ENCODE measurements around the gene PLBD2.

Gene PLBD2

GRCh38 chr12:113330505-113330904, 27.9 kb upstream of the PLBD2 start:
- Histone ChIP-seq H3K4me2 (ENCODE audit: low read depth, low read length, poor library complexity, severe bottlenecking) (no peak overlapping the region), H4K20me1 (ENCODE audit: insufficient read depth, low read length, poor library complexity, severe bottlenecking) (no peaks in the 10 kb centered on the region), H3K4me1 (ENCODE audit: insufficient read depth, low read length, poor library complexity, severe bottlenecking) (peaks cover 7% of the 10 kb centered on the region), H2AFZ (ENCODE audit: low read length) (no peak overlapping the region), H3K27me3 (ENCODE audit: insufficient read depth, low read length, poor library complexity, severe bottlenecking) (no peaks in the 10 kb centered on the region), H3F3A (ENCODE audit: low read depth) (no peaks in the 10 kb centered on the region), H3K9me3 (ENCODE audit: insufficient read depth, low read depth, low read length) (no peaks in the 10 kb centered on the region), H3K9me2 (replicated peaks; ENCODE audit: low read depth, low read length) (no peaks in the 10 kb centered on the region), H3K79me2 (ENCODE audit: insufficient read depth, low read length) (0 out of 2 replicates have a peak, but pooled peaks cover 4% of the 10 kb centered on the region), H3K9ac (ENCODE audit: low read depth, low read length, poor library complexity, severe bottlenecking) (no peak overlapping the region), H3K36me3 (ENCODE audit: insufficient read depth, low read length) (no peaks in the 10 kb centered on the region), H3K4me3 (ENCODE audit: low read length, poor library complexity, severe bottlenecking) (no peak overlapping the region)
- TF ChIP-seq CTCF (conservative IDR thresholded peaks at IDR 0.05; ENCODE audit: low read length) (no peak), EZH2phosphoT487 (IDR thresholded peaks at IDR 0.05; ENCODE audit: borderline replicate concordance) (no peak)

- H3F3A ChIP-seq (ENCODE audit: low read depth), result no peaks in the 10 kb centered on the region
- H3K9me3 ChIP-seq (ENCODE audit: insufficient read depth, low read depth, low read length), result no peaks in the 10 kb centered on the region
- no peaks in the 10 kb centered on the region for H3K9me2 ChIP-seq (replicated peaks; ENCODE audit: low read depth, low read length)
- H3K36me3 ChIP-seq (ENCODE audit: insufficient read depth, low read length), result no peaks in the 10 kb centered on the region
- TF ChIP-seq CTCF (conservative IDR thresholded peaks at IDR 0.05; ENCODE audit: low read length), result no peak
- TF ChIP-seq EZH2phosphoT487 (IDR thresholded peaks at IDR 0.05; ENCODE audit: borderline replicate concordance), result no peak
- 0 out of 2 replicates have a peak, but pooled peaks cover 4% of the 10 kb centered on the region for H3K79me2 ChIP-seq (ENCODE audit: insufficient read depth, low read length)
- peak overlapping the region; percentile 78 for H3K4me3 ChIP-seq (ENCODE audit: low read length, poor library complexity, severe bottlenecking)
- H4K20me1 ChIP-seq (ENCODE audit: insufficient read depth, low read length, poor library complexity, severe bottlenecking), result no peaks in the 10 kb centered on the region
- no peak overlapping the region for H2AFZ ChIP-seq (ENCODE audit: low read length)
- peak overlapping the region; percentile 63 for H3K9ac ChIP-seq (ENCODE audit: low read depth, low read length, poor library complexity, severe bottlenecking)
- H3K27me3 ChIP-seq (ENCODE audit: insufficient read depth, low read length, poor library complexity, severe bottlenecking), result no peaks in the 10 kb centered on the region
- peaks cover 7% of the 10 kb centered on the region for H3K4me1 ChIP-seq (ENCODE audit: insufficient read depth, low read length, poor library complexity, severe bottlenecking)
- H3K4me2 ChIP-seq (ENCODE audit: low read depth, low read length, poor library complexity, severe bottlenecking), result peak overlapping the region; percentile 72
These were observed 25.5 kb upstream of the PLBD2 start for GRCh38 chr12:113332688-113333417.

GRCh38 chr12:113333418-113333750, 25.0 kb upstream of the PLBD2 start:
- Histone ChIP-seq H3K36me3 (ENCODE audit: insufficient read depth, low read length) (no peaks in the 10 kb centered on the region), H4K20me1 (ENCODE audit: insufficient read depth, low read length, poor library complexity, severe bottlenecking) (no peaks in the 10 kb centered on the region), H3K4me1 (ENCODE audit: insufficient read depth, low read length, poor library complexity, severe bottlenecking) (peaks cover 7% of the 10 kb centered on the region), H3K9me3 (ENCODE audit: insufficient read depth, low read depth, low read length) (no peaks in the 10 kb centered on the region), H3K79me2 (ENCODE audit: insufficient read depth, low read length) (0 out of 2 replicates have a peak, but pooled peaks cover 4% of the 10 kb centered on the region), H3F3A (ENCODE audit: low read depth) (no peaks in the 10 kb centered on the region), H2AFZ (ENCODE audit: low read length) (no peak overlapping the region), H3K9me2 (replicated peaks; ENCODE audit: low read depth, low read length) (no peaks in the 10 kb centered on the region), H3K4me3 (ENCODE audit: low read length, poor library complexity, severe bottlenecking) (peak overlapping the region; percentile 78), H3K27me3 (ENCODE audit: insufficient read depth, low read length, poor library complexity, severe bottlenecking) (no peaks in the 10 kb centered on the region), H3K4me2 (ENCODE audit: low read depth, low read length, poor library complexity, severe bottlenecking) (peak overlapping the region; percentile 72), H3K9ac (ENCODE audit: low read depth, low read length, poor library complexity, severe bottlenecking) (peak overlapping the region; percentile 63)
- TF ChIP-seq CTCF (conservative IDR thresholded peaks at IDR 0.05; ENCODE audit: low read length), result no peak
- TF ChIP-seq EZH2phosphoT487 (IDR thresholded peaks at IDR 0.05; ENCODE audit: borderline replicate concordance), result no peak

All from Loucy (cell line).